CD14-positive monocyte (primary cell): ENCODE measurements around the gene ZDHHC14. TPM values are rescaled to one million over a fixed set of nuclear protein-coding genes. Genes with fewer than 3 reads are reported as not detected.

ENCODE experiments used
- DNase-seq, 3 donors: peaks; one replicate each; pipeline ENCODE4 v3.0.0-alpha.2; 2011 to 2022
- H2AFZ ChIP-seq: 2 replicates; pipeline ENCODE4 v1.6.0; 2012; ENCODE audit warnings: mild to moderate bottlenecking, low read depth, low read length, inconsistent platforms; ENCODE audit not compliant: insufficient read depth, poor library complexity, severe bottlenecking
- H3K27ac ChIP-seq, 2 donors: 1 replicate in 1 of 2; 2 replicates in 1 of 2; pipeline ENCODE4 v1.5.1; 2012 to 2013; ENCODE audit warnings: low read length in 2 of 2, control low read depth in 1 of 2, inconsistent platforms in 1 of 2, low read depth in 1 of 2, mild to moderate bottlenecking in 1 of 2
- H3K27me3 ChIP-seq, 2 donors: one replicate each; pipeline versions ENCODE4 v1.6.0 to v1.6.1; 2011 to 2013; ENCODE audit warnings: low read length in 2 of 2; ENCODE audit not compliant: control insufficient read depth in 2 of 2, insufficient read depth in 2 of 2
- H3K36me3 ChIP-seq, 2 donors: replicated peaks in 1 of 2; 1 replicate in 1 of 2; 2 replicates in 1 of 2; pipeline versions ENCODE4 v1.5.1 to v1.6.1; 2012 to 2013; ENCODE audit warnings: low read length in 2 of 2, control low read depth in 1 of 2, inconsistent platforms in 1 of 2, mild to moderate bottlenecking in 1 of 2; ENCODE audit not compliant: insufficient read depth in 2 of 2, control insufficient read depth in 1 of 2
- H3K4me1 ChIP-seq, 2 donors: 1 replicate in 1 of 2; 2 replicates in 1 of 2; pipeline versions ENCODE4 v1.5.1 to v1.6.1; 2012 to 2013; ENCODE audit warnings: low read length in 2 of 2, control low read depth in 1 of 2, inconsistent platforms in 1 of 2, mild to moderate bottlenecking in 1 of 2, moderate library complexity in 1 of 2; ENCODE audit not compliant: insufficient read depth in 2 of 2, control insufficient read depth in 1 of 2
- H3K4me2 ChIP-seq: replicated peaks from 2 replicates; pipeline ENCODE3; 2012; ENCODE audit warnings: low read length, moderate library complexity, mild to moderate bottlenecking; ENCODE audit not compliant: poor library complexity, severe bottlenecking; ENCODE audit errors: extremely low read depth
- H3K4me3 ChIP-seq, 3 experiments: fragments of 200-600 bp in 1 of 3; sonication (generic) in 1 of 3; replicated peaks in 1 of 3; 1 replicate in 2 of 3; 2 replicates in 1 of 3; pipeline ENCODE4 v1.5.1; 2011 to 2013; ENCODE audit warnings: low read length in 3 of 3, mild to moderate bottlenecking in 3 of 3, control low read depth in 2 of 3, low read depth in 2 of 3, inconsistent platforms in 1 of 3, moderate library complexity in 1 of 3
- H3K79me2 ChIP-seq: 2 replicates; pipeline ENCODE4 v1.6.0; 2012; ENCODE audit warnings: mild to moderate bottlenecking, control low read depth, inconsistent platforms, low read length, moderate library complexity; ENCODE audit not compliant: insufficient read depth
- H3K9ac ChIP-seq: 2 replicates; pipeline ENCODE4 v1.6.0; 2017; ENCODE audit warnings: low read length, mild to moderate bottlenecking; ENCODE audit not compliant: insufficient read depth, poor library complexity, severe bottlenecking
- H3K9me3 ChIP-seq, 2 donors: replicated peaks in 1 of 2; 1 replicate in 1 of 2; 2 replicates in 1 of 2; pipeline versions ENCODE4 v1.5.1 to v1.6.1; 2012 to 2013; ENCODE audit warnings: low read length in 2 of 2, control low read depth in 1 of 2; ENCODE audit not compliant: control insufficient read depth in 1 of 2, insufficient read depth in 1 of 2
- H4K20me1 ChIP-seq: 2 replicates; pipeline ENCODE4 v1.6.0; 2012; ENCODE audit warnings: mild to moderate bottlenecking, low read length, control low read depth, moderate library complexity; ENCODE audit not compliant: insufficient read depth
- H3K27ac Mint-ChIP-seq, 7 donors: one replicate each; pipeline ENCODE4 v1.8.0; 2020; ENCODE audit warnings: mild to moderate bottlenecking in 7 of 7, mixed read lengths in 7 of 7, moderate library complexity in 6 of 7, inconsistent platforms in 2 of 7
- H3K27me3 Mint-ChIP-seq, 3 donors: one replicate each; pipeline ENCODE4 v1.8.0; 2021 to 2022; ENCODE audit warnings: low read depth in 3 of 3, mild to moderate bottlenecking in 3 of 3, mixed read lengths in 3 of 3, moderate library complexity in 3 of 3, inconsistent platforms in 1 of 3
- H3K36me3 Mint-ChIP-seq, 2 donors: one replicate each; pipeline ENCODE4 v1.8.0; 2020; ENCODE audit warnings: mixed read lengths in 2 of 2, inconsistent platforms in 1 of 2, mild to moderate bottlenecking in 1 of 2
- H3K4me1 Mint-ChIP-seq: one replicate; pipeline ENCODE4 v1.8.0; 2020; ENCODE audit warnings: mild to moderate bottlenecking, mixed read lengths
- H3K4me3 Mint-ChIP-seq, 2 donors: one replicate each; pipeline ENCODE4 v1.8.0; 2020; ENCODE audit warnings: mild to moderate bottlenecking in 2 of 2, mixed read lengths in 2 of 2, moderate library complexity in 1 of 2
- H3K9me3 Mint-ChIP-seq, 7 donors: one replicate each; pipeline ENCODE4 v1.8.0; 2020 to 2022; ENCODE audit warnings: mixed read lengths in 7 of 7, mild to moderate bottlenecking in 6 of 7, moderate library complexity in 6 of 7, inconsistent platforms in 2 of 7
- CTCF ChIP-seq: fragments of 200-600 bp; IDR thresholded peaks from one replicate; pipeline ENCODE4 v1.8.0; 2022; ENCODE audit warnings: antibody characterized with exemption, mild to moderate bottlenecking
- WGBS: methylation state at CpG from one replicate; pipeline ENCODE4 v1.1.5; 2013; ENCODE audit warnings: missing lambda C conversion rate; ENCODE audit not compliant: insufficient coverage; 5-methylcytosine and 5-hydroxymethylcytosine counted together
- intact Hi-C, 2 donors: fragments of 100-400 bp; cut with micrococcal nuclease; formaldehyde crosslinking; loops; one replicate each; pipeline versions ENCODE4 v1.15.0 to v1.15.1; 2023
- polyA plus RNA-seq, 3 donors: library from polyadenylated mRNA; depleted of rRNA in 1 of 3; unstranded in 2 of 3; stranded (reverse) in 1 of 3; fragments of 300-500 nt in 2 of 3; fragments of >200 nt in 1 of 3; fragmentation: Illumina TruSeq in 2 of 3; gene quantifications; 1 replicate in 2 of 3; 2 replicates in 1 of 3; pipeline ENCODE4 v1.2.3, GENCODE V29; 2012 to 2021

ZDHHC14 gene
- polyA plus RNA-seq, 3 donors, result 0.30 to 1.7 (median 0.93) TPM

GRCh38 chr6:157521362-157522335, 140.7 kb downstream of the ZDHHC14 start:
- WGBS, result 0% methylated on average over 1 of the region's 10 CpGs
- peak overlapping the region; percentile 69 to 94 (median 88) for H3K27ac Mint-ChIP-seq
- peak overlapping the region in 1 of 2 donors; percentile 55 for H3K4me3 Mint-ChIP-seq
- Histone ChIP-seq H3K27me3 (no peaks in the 10 kb centered on the region), H3K27ac (peak overlapping the region; percentile 57 to 79), H3K4me2 (peak overlapping the region; percentile 13), H3K9ac (no peak overlapping the region), H2AFZ (peak overlapping the region; percentile 61), H3K36me3 (no peaks in the 10 kb centered on the region), H3K4me3 (peak overlapping the region in 1 of 3 experiments; percentile 7), H3K79me2 (no peaks in the 10 kb centered on the region), H4K20me1 (no peaks in the 10 kb centered on the region), H3K4me1 (peaks cover 19 to 26% of the 10 kb centered on the region in 2 donors), H3K9me3 (no peaks in the 10 kb centered on the region)
- peaks cover 3% of the 10 kb centered on the region in 2 donors for H3K36me3 Mint-ChIP-seq
- peak; percentile 70 to 91 (median 81) for DNase-seq
- TF ChIP-seq CTCF, result no peak
- peaks cover 0 to 2% (median 1%) of the 10 kb centered on the region in 3 donors for H3K27me3 Mint-ChIP-seq
- H3K9me3 Mint-ChIP-seq, result peaks cover 0 to 5% (median 0%) of the 10 kb centered on the region in 7 donors
- H3K4me1 Mint-ChIP-seq, result peaks cover 26% of the 10 kb centered on the region
- intact Hi-C loops, result no loop called here

- H3K9ac ChIP-seq, result no peak overlapping the region
- no peak overlapping the region for H3K4me3 ChIP-seq
- WGBS, result no CpG with 5 or more reads among the region's 1 CpG
- H3K9me3 Mint-ChIP-seq, result peaks cover 0 to 5% (median 0%) of the 10 kb centered on the region in 7 donors
- no peak overlapping the region for H2AFZ ChIP-seq
- H3K9me3 ChIP-seq, result no peaks in the 10 kb centered on the region
- H3K36me3 Mint-ChIP-seq, result peaks cover 2 to 3% of the 10 kb centered on the region in 2 donors
- no peaks in the 10 kb centered on the region for H4K20me1 ChIP-seq
- no peak overlapping the region for H3K4me3 Mint-ChIP-seq
- no peak for TF ChIP-seq CTCF
- peaks cover 0 to 2% (median 1%) of the 10 kb centered on the region in 3 donors for H3K27me3 Mint-ChIP-seq
- peak overlapping the region in 2 of 7 donors; percentile 26 to 73 for H3K27ac Mint-ChIP-seq
- no peaks in the 10 kb centered on the region for H3K36me3 ChIP-seq
- H3K4me2 ChIP-seq, result no peak overlapping the region
- no peaks in the 10 kb centered on the region for H3K27me3 ChIP-seq
- H3K4me1 ChIP-seq, result peaks cover 25 to 32% of the 10 kb centered on the region in 2 donors
- H3K27ac ChIP-seq, result no peak overlapping the region
- intact Hi-C loops, result no loop called here
- peaks cover 32% of the 10 kb centered on the region for H3K4me1 Mint-ChIP-seq
- no peak for DNase-seq
- H3K79me2 ChIP-seq, result no peaks in the 10 kb centered on the region
Measured at GRCh38 chr6:157522472-157522871, 141.5 kb downstream of the ZDHHC14 start.
